Measurements from ENCODE around the gene SETBP1.

DNA sequence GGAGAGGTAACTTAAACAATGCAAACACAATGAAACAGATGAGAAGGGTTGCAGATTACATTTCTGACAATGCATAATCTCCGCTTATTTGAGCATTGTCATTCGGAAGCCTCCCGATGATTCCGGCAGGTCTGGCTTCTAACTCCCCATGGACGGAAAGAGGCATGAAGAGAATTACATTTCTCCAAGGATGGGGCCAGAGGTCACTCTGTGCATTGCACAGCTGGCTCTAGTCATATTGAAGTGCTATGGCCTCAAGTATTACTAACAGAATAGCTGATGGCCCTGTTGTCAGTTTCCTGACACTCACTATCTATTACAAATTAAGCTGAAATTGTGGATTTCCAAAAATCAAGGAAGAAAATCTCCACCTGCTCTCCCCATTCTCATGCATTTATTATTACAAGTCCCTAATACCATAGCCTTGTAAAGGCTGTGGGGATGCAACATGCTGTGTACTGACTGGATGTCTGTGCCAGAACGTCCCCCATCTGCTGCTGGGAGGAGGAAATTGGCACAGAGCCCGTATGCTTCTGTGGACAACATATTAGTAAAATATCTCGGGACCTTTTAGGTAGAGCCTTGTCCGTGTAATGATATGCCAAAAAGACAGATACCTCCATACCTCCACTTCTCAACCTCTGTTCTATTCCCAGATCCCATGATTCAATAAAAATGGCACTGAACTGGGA is 168.1 kb downstream of the SETBP1 start:
- TF ChIP-seq, protein P1, sequence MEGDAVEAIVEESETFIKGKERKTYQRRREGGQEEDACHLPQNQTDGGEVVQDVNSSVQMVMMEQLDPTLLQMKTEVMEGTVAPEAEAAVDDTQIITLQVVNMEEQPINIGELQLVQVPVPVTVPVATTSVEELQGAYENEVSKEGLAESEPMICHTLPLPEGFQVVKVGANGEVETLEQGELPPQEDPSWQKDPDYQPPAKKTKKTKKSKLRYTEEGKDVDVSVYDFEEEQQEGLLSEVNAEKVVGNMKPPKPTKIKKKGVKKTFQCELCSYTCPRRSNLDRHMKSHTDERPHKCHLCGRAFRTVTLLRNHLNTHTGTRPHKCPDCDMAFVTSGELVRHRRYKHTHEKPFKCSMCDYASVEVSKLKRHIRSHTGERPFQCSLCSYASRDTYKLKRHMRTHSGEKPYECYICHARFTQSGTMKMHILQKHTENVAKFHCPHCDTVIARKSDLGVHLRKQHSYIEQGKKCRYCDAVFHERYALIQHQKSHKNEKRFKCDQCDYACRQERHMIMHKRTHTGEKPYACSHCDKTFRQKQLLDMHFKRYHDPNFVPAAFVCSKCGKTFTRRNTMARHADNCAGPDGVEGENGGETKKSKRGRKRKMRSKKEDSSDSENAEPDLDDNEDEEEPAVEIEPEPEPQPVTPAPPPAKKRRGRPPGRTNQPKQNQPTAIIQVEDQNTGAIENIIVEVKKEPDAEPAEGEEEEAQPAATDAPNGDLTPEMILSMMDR (IDR thresholded peaks at IDR 0.05; ENCODE audit: control extremely low read depth in 1 of 3, insufficient read depth in 1 of 3, low read depth in 1 of 3, low read length in 3 of 3) = no peak
- no peak for TF ChIP-seq MAX (IDR thresholded peaks at IDR 0.05)
- TF ChIP-seq RFX5 (IDR thresholded peaks at IDR 0.05; ENCODE audit: borderline replicate concordance, low read depth, low read length) = no peak

All from H1 (cell line).